Right lobe of liver (tissue), 6 donors: ENCODE data around the gene MICALL1. TPM values are rescaled to one million over a fixed set of nuclear protein-coding genes. Genes with fewer than 3 reads are reported as not detected.
"Not testable (repeated sequence)": the region's sequence is repeated elsewhere in the genome, so short reads cannot be mapped to it uniquely, and the experiment has no call there.

Experiments used
- ATAC-seq, 4 donors: fragments of 200-7000 bp; cut with Tn5 transposase; one replicate each; pipeline ENCODE4 v1.9.1; 2020; ENCODE audit warnings: mild to moderate bottlenecking in 4 of 4, moderate library complexity in 4 of 4
- DNase-seq, 3 donors: peaks; one replicate each; pipeline ENCODE4 v3.0.0-alpha.2; 2020
- H3K27ac ChIP-seq, 3 donors: fragments of 200-600 bp; one replicate each; pipeline ENCODE4 v1.8.0; 2022
- H3K27me3 ChIP-seq, 2 donors: fragments of 200-600 bp; one replicate each; pipeline ENCODE4 v1.8.0; 2022
- H3K36me3 ChIP-seq, 4 donors: fragments of 200-600 bp; sonication (generic) in 1 of 4; one replicate each; pipeline versions ENCODE4 v1.5.1 to v1.8.0; 2017 to 2022; ENCODE audit warnings: control low read depth in 1 of 4
- H3K4me1 ChIP-seq, 4 donors: fragments of 200-600 bp; sonication (generic) in 1 of 4; one replicate each; pipeline versions ENCODE4 v1.5.1 to v1.8.0; 2017 to 2022; ENCODE audit warnings: control low read depth in 1 of 4
- H3K4me3 ChIP-seq, 3 donors: fragments of 200-600 bp; one replicate each; pipeline ENCODE4 v1.8.0; 2022
- H3K9me3 ChIP-seq, 4 donors: fragments of 200-600 bp; sonication (generic) in 1 of 4; one replicate each; pipeline versions ENCODE4 v1.5.1 to v1.8.0; 2017 to 2022; ENCODE audit warnings: control low read depth in 1 of 4
- CTCF ChIP-seq, 4 donors: fragments of 200-600 bp in 3 of 4; fragments of 450-650 bp in 1 of 4; IDR thresholded peaks; one replicate each; pipeline versions ENCODE4 v1.5.1 to v1.8.0; 2016 to 2022; ENCODE audit warnings: antibody characterized with exemption in 4 of 4, mild to moderate bottlenecking in 2 of 4
- POLR2A ChIP-seq: fragments of 450-650 bp; IDR thresholded peaks from one replicate; pipeline ENCODE4 v1.6.1; 2017; ENCODE audit warnings: antibody characterized with exemption, mild to moderate bottlenecking
- WGBS: methylation state at CpG from one replicate; pipeline ENCODE4 v1.1.6; 2018; ENCODE audit warnings: low coverage, low lambda C conversion rate; ENCODE audit not compliant: insufficient coverage; ENCODE audit errors: missing lambda C conversion rate; 5-methylcytosine and 5-hydroxymethylcytosine counted together
- intact Hi-C, 2 donors: fragments of 100-400 bp; cut with DNase I; formaldehyde crosslinking; loops; one replicate each; pipeline versions ENCODE4 v1.11.2 to v1.14.1; 2022
- total RNA-seq, 6 experiments: library from RNA; depleted of rRNA in 2 of 6; stranded (reverse); fragments of >200 nt in 2 of 6; fragmentation: NEBNext Ultra II Directional in 3 of 6; extraction: Animal tissue kit (Norgen Biotek cat#: 25700) in 3 of 6; gene quantifications; one replicate each; pipeline versions ENCODE4 v1.1.0 to v1.2.4, GENCODE V29; 2016 to 2023
- donor health status: DM: no; HTN: yes; CAD: no.
- donor health status: DM: no; HTN: no; CAD: no.
- donor health status: DM: no; HTN: no; CAD: no.
- donor health status: DM: no; HTN: yes; CAD: no.
- donor health status: DM: no; HTN: yes; CAD: no.

Gene MICALL1
- total RNA-seq, 6 experiments from 2014 or later, result 6.5 to 19.0 (median 10.3) TPM

- intact Hi-C loops, result no loop called here
- Histone ChIP-seq H3K9me3 (no peaks in the 10 kb centered on the region), H3K4me3 (no peak overlapping the region), H3K27me3 (no peaks in the 10 kb centered on the region), H3K4me1 (no peaks in the 10 kb centered on the region), H3K36me3 (peaks cover 0 to 14% (median 0%) of the 10 kb centered on the region in 4 donors), H3K27ac (no peak overlapping the region)
- 87% methylated on average over 9 of the region's 12 CpGs for WGBS
- DNase-seq (no peak), ATAC-seq (no peak)
- TF ChIP-seq POLR2A, result no peak
- no peak for TF ChIP-seq CTCF (IDR thresholded peaks at IDR 0.05)
These were observed 37.2 kb downstream of the MICALL1 start for GRCh38 chr22:37943136-37943824.

- Histone ChIP-seq H3K4me3 (no peak overlapping the region), H3K27me3 (no peaks in the 10 kb centered on the region), H3K4me1 (no peaks in the 10 kb centered on the region), H3K27ac (no peak overlapping the region), H3K9me3 (no peaks in the 10 kb centered on the region), H3K36me3 (peaks cover 0 to 14% (median 0%) of the 10 kb centered on the region in 4 donors)
- TF ChIP-seq POLR2A, result no peak
- TF ChIP-seq CTCF (IDR thresholded peaks at IDR 0.05), result no peak
- ATAC-seq, result no peak
- DNase-seq, result no peak
- WGBS, result no CpG with 5 or more reads among the region's 7 CpGs
- intact Hi-C loops, result no loop called here
These were observed 37.7 kb downstream of the MICALL1 start for GRCh38 chr22:37943825-37944198.

GRCh38 chr22:37944423-37944822, 38.3 kb downstream of the MICALL1 start:
- H3K27ac ChIP-seq, H3K27me3 ChIP-seq, intact Hi-C loops, H3K4me3 ChIP-seq, DNase-seq, H3K4me1 ChIP-seq, ATAC-seq, H3K9me3 ChIP-seq: not testable (repeated sequence)
- peaks cover 0 to 11% (median 0%) of the 10 kb centered on the region in 4 donors for H3K36me3 ChIP-seq
- WGBS, result 87% methylated on average over 5 of the region's 11 CpGs

- H3K4me1 ChIP-seq, H3K27ac ChIP-seq, ATAC-seq, H3K9me3 ChIP-seq, H3K27me3 ChIP-seq, H3K4me3 ChIP-seq, DNase-seq, intact Hi-C loops, H3K36me3 ChIP-seq: not testable (repeated sequence)
- 91% methylated on average over 10 of the region's 14 CpGs for WGBS
These were observed 41.2 kb downstream of the MICALL1 start for GRCh38 chr22:37947142-37947795.

GRCh38 chr22:37951305-37951704, 45.2 kb downstream of the MICALL1 start:
- intact Hi-C loops, result no loop called here
- Histone ChIP-seq H3K4me3 (no peak overlapping the region), H3K36me3 (no peaks in the 10 kb centered on the region), H3K27ac (no peak overlapping the region), H3K27me3 (no peaks in the 10 kb centered on the region), H3K9me3 (no peaks in the 10 kb centered on the region), H3K4me1 (peaks cover 0 to 33% (median 1%) of the 10 kb centered on the region in 4 donors)
- WGBS, result 67% methylated on average over 8 of the region's 8 CpGs
- DNase-seq, result no peak
- ATAC-seq, result no peak
- TF ChIP-seq POLR2A (no peak), CTCF (IDR thresholded peaks at IDR 0.05) (no peak)

- Histone ChIP-seq H3K4me3 (peak overlapping the region; percentile 88 to 100 (median 96)), H3K4me1 (peaks cover 0 to 46% (median 6%) of the 10 kb centered on the region in 4 donors)
- H3K36me3 ChIP-seq, DNase-seq, H3K9me3 ChIP-seq, H3K27me3 ChIP-seq, intact Hi-C loops, H3K27ac ChIP-seq: not testable (repeated sequence)
- peak in 2 of 4 donors; percentile 3 to 12 for ATAC-seq
- 11% methylated on average over 10 of the region's 20 CpGs for WGBS
These were observed 46.5 kb downstream of the MICALL1 start for GRCh38 chr22:37952629-37953028.
